ENCODE measurements around the gene MSRB3. TPM values are rescaled to one million over a fixed set of nuclear protein-coding genes. Genes with fewer than 3 reads are reported as not detected.

The MSRB3 gene
- total and polyA plus RNA-seq, 10 donors: 4.3 to 64.4 (median 19.7) TPM

DNA sequence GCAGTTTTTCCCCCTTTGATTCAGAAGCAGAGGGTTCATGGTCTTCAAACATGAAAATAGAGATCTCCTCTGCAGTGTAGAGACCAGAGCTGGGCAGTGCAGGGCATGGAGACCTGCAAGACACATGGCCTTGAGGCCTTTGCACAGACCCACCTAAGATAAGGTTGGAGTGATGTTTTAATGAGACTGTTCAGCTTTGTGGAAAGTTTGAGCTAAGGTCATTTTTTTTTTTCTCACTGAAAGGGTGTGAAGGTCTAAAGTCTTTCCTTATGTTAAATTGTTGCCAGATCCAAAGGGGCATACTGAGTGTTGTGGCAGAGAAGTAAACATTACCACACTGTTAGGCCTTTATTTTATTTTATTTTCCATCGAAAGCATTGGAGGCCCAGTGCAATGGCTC, 185.1 kb downstream of the MSRB3 start:
- TF ChIP-seq POLR2A (IDR thresholded peaks at IDR 0.05): no peak
- TF ChIP-seq POLR2AphosphoS5 (IDR thresholded peaks at IDR 0.05): no peak
- TF ChIP-seq, protein P1, sequence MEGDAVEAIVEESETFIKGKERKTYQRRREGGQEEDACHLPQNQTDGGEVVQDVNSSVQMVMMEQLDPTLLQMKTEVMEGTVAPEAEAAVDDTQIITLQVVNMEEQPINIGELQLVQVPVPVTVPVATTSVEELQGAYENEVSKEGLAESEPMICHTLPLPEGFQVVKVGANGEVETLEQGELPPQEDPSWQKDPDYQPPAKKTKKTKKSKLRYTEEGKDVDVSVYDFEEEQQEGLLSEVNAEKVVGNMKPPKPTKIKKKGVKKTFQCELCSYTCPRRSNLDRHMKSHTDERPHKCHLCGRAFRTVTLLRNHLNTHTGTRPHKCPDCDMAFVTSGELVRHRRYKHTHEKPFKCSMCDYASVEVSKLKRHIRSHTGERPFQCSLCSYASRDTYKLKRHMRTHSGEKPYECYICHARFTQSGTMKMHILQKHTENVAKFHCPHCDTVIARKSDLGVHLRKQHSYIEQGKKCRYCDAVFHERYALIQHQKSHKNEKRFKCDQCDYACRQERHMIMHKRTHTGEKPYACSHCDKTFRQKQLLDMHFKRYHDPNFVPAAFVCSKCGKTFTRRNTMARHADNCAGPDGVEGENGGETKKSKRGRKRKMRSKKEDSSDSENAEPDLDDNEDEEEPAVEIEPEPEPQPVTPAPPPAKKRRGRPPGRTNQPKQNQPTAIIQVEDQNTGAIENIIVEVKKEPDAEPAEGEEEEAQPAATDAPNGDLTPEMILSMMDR (IDR thresholded peaks at IDR 0.05 in 8 of 11, conservative IDR thresholded peaks at IDR 0.05 in 3 of 11): no peak
- WGBS, 5 donors: 93 to 100% (median 98%) methylated on average over 1 of the region's 1 CpG
- peaks cover 0 to 23% (median 0%) of the 10 kb centered on the region in 6 donors for H3K36me3 ChIP-seq
- intact Hi-C loops (cut with DNase I; ENCODE audit: low total_unique reads): no loop called here
- no peaks in the 10 kb centered on the region for H3K4me1 ChIP-seq
- no peak overlapping the region for H3K27ac ChIP-seq
- no peaks in the 10 kb centered on the region for H3K27me3 ChIP-seq (replicated peaks in 1 of 7)
- H3K9me3 ChIP-seq: no peaks in the 10 kb centered on the region
- DNase-seq: no peak
- H3K4me3 ChIP-seq: no peak overlapping the region

DNA sequence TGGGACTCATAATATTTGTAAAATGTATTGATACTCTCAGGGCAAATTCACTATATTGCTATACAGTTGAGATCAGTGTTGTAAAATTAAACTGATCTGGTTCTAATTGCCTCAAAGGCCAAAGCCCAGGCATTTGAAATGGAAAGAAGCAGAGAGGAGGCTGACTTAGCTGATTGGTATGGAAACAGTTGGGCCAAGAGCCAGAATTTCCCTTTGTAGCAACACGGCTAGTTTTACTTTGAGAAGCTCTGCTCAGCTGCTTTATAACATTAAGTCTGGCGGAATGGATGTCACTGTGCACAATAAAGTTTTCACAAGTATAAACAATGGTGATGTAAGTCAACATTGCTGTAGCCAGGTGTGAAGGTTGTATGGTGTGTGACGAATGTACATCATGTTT, 186.4 kb downstream of the MSRB3 start:
- 78 to 89% (median 85%) methylated on average over 3 of the region's 3 CpGs for WGBS, 5 donors
- TF ChIP-seq, protein P1 (IDR thresholded peaks at IDR 0.05 in 8 of 11, conservative IDR thresholded peaks at IDR 0.05 in 3 of 11): no peak
- TF ChIP-seq POLR2AphosphoS5 (IDR thresholded peaks at IDR 0.05) (no peak), POLR2A (IDR thresholded peaks at IDR 0.05) (no peak)
- H3K36me3 ChIP-seq: peaks cover 0 to 19% (median 0%) of the 10 kb centered on the region in 6 donors
- DNase-seq: no peak
- no peak overlapping the region for H3K4me3 ChIP-seq
- H3K27ac ChIP-seq: no peak overlapping the region
- no peaks in the 10 kb centered on the region for H3K9me3 ChIP-seq
- no peaks in the 10 kb centered on the region for H3K27me3 ChIP-seq (replicated peaks in 1 of 7)
- H3K4me1 ChIP-seq: no peaks in the 10 kb centered on the region
- intact Hi-C loops (cut with DNase I; ENCODE audit: low total_unique reads): no loop called here

DNA sequence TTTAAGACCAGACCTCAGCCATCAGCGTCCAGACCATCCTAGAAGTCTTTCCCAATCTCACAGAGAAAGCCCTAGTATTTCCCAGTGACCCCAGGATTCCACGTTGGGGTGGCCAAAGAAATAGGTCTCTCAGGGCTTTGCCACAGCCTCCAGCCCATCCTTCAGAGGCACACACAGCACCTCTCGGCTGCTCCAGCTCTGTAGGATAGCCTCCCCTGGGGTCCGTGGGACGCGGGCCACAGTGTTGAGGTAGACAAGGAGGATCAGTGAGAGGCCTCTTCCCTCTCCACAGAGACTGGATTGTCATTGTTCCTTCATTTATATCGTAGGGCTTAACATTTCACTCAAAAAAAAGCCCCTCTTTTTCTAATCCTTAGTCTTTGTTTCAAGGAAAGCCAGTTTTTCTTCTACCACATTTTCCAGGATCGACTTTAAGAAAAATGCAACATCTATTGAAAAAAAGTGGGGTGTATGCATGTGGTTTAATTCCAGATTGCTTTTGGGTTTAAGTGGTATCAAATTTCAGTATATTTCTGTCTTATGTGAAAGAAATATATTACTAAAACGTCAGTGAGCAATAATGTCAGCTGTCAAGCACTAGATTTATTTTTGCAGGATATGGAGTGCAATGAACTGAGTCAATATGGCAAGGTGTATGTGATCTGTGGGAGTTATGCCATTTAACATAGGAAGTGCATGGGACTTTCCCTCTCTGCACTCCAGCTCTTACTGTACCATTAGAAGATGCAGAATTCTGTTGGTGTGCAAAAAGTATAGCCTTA, 187.5 kb downstream of the MSRB3 start:
- 81 to 86% (median 84%) methylated on average over 9 of the region's 9 CpGs for WGBS, 5 donors
- intact Hi-C loops (cut with DNase I; ENCODE audit: low total_unique reads): no loop called here

DNA sequence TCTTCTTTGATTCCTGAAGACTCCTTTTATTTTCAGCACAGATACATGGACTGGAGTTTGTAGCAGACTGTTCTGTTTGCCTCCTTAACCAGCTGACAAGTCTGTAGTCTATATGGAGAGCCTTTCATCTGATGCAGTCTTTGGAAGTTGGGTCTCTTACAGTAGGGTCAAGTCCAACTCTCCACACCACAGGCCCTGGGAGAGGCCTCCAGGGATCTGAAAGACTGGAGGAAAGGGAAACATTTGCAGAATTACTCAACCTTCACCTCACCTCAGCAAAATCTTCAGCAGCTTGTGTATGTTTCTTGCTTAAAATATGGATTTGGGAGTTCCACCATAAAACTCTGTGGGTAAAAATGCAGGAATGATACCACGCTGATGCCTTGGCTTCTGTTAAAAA, 188.4 kb downstream of the MSRB3 start:
- 71 to 95% (median 84%) methylated on average over 1 of the region's 1 CpG for WGBS, 5 donors
- no peak overlapping the region for H3K27ac ChIP-seq
- H3K9me3 ChIP-seq: no peaks in the 10 kb centered on the region
- no peaks in the 10 kb centered on the region for H3K27me3 ChIP-seq (replicated peaks in 1 of 7)
- H3K36me3 ChIP-seq: peaks cover 0 to 19% (median 0%) of the 10 kb centered on the region in 6 donors
- intact Hi-C loops (cut with DNase I; ENCODE audit: low total_unique reads): no loop called here
- TF ChIP-seq POLR2A (IDR thresholded peaks at IDR 0.05) (no peak), POLR2AphosphoS5 (IDR thresholded peaks at IDR 0.05) (no peak)
- TF ChIP-seq, protein P1 (IDR thresholded peaks at IDR 0.05 in 8 of 11, conservative IDR thresholded peaks at IDR 0.05 in 3 of 11): no peak
- H3K4me3 ChIP-seq: no peak overlapping the region
- H3K4me1 ChIP-seq: no peaks in the 10 kb centered on the region
- DNase-seq: no peak

More for the DNA sequence above, 187.5 kb downstream of the MSRB3 start:
- no peak overlapping the region for H3K4me3 ChIP-seq
- H3K27ac ChIP-seq: no peak overlapping the region
- H3K9me3 ChIP-seq: no peaks in the 10 kb centered on the region
- no peak for DNase-seq
- H3K27me3 ChIP-seq (replicated peaks in 1 of 7): no peaks in the 10 kb centered on the region
- H3K36me3 ChIP-seq: peaks cover 0 to 19% (median 0%) of the 10 kb centered on the region in 6 donors
- TF ChIP-seq, protein P1 (IDR thresholded peaks at IDR 0.05 in 8 of 11, conservative IDR thresholded peaks at IDR 0.05 in 3 of 11): no peak
- H3K4me1 ChIP-seq: no peaks in the 10 kb centered on the region
